H1 (cell line): ENCODE measurements around the gene TAGLN2. TPM values are rescaled to one million over a fixed set of nuclear protein-coding genes. Genes with fewer than 3 reads are reported as not detected.

Experiments
- HDAC6 ChIP-seq: IDR thresholded peaks from one replicate; pipeline ENCODE4 v1.7.1; 2012; ENCODE audit warnings: low read depth, mild to moderate bottlenecking, inconsistent platforms, low read length, moderate library complexity
- NRF1 ChIP-seq: IDR thresholded peaks from 2 replicates; pipeline ENCODE4 v1.6.1; 2011; ENCODE audit warnings: mild to moderate bottlenecking, low read depth, low read length, improper control_type of control experiment
- SIRT6 ChIP-seq: IDR thresholded peaks from one replicate; pipeline ENCODE4 v1.7.1; 2012; ENCODE audit warnings: low read length, inconsistent platforms
- SP1 ChIP-seq: IDR thresholded peaks from 2 replicates; pipeline ENCODE4 v1.6.1; 2011; ENCODE audit warnings: low read depth, low read length
- SRF ChIP-seq: IDR thresholded peaks from 2 replicates; pipeline ENCODE4 v1.6.1; 2011; ENCODE audit warnings: mild to moderate bottlenecking, low read depth, low read length, moderate library complexity
- TAF1 ChIP-seq: IDR thresholded peaks from 2 replicates; pipeline ENCODE4 v1.6.1; 2011; ENCODE audit warnings: mild to moderate bottlenecking, low read depth, low read length
- polyA plus RNA-seq, 7 experiments: library from polyadenylated mRNA; depleted of rRNA in 3 of 7; stranded (reverse) in 5 of 7; unstranded in 2 of 7; fragments of >200 nt in 5 of 7; fragments of 200-250 nt in 2 of 7; gene quantifications; 1 replicate in 5 of 7; 2 replicates in 1 of 7; 4 replicates in 1 of 7; pipeline versions ENCODE4 v1.2.1 to v1.2.3, GENCODE V29; 2011 to 2013; ENCODE audit warnings: missing spikeins in 2 of 7, mixed read lengths in 2 of 7
- total RNA-seq: library from RNA; stranded (reverse); fragmentation: NEBNext Ultra II Directional; extraction: Animal tissue kit (Norgen Biotek cat#: 25700); gene quantifications from 2 replicates; pipeline ENCODE4 v1.2.1, GENCODE V29; 2021
- TF ChIP-seq, protein P1 (sequence below): IDR thresholded peaks from 2 replicates; pipeline ENCODE4 v1.6.1; 2012; ENCODE audit warnings: inconsistent platforms

The TAGLN2 gene
- total and polyA plus RNA-seq, 2 of the 8 experiments (the other 6 are each of a cell fraction or from before 2014, with no cell fraction given) = 93.0 to 114 TPM

DNA sequence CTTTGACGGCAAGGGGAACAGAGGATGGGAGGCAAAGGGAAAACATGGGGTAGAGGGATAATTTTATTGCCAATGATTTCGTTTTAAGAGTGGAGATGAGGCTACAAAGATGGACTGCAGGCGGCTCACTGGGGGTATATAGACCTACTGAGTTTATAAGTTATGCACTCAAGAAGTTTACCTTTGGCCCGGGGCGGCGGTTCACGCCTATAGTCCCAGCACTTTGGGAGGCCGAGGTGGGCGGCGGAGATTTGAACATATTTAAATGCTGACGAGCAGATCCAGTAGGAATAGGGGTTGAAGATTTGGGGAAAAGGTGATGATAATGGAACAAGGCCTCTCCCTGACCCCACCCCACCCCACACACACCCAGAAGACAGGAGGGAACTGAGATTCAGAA is 36.9 kb upstream of the TAGLN2 start (continued):
- TF ChIP-seq, protein P1, sequence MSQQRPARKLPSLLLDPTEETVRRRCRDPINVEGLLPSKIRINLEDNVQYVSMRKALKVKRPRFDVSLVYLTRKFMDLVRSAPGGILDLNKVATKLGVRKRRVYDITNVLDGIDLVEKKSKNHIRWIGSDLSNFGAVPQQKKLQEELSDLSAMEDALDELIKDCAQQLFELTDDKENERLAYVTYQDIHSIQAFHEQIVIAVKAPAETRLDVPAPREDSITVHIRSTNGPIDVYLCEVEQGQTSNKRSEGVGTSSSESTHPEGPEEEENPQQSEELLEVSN = no peak
- TF ChIP-seq SIRT6 = no peak
- no peak for TF ChIP-seq TAF1
- no peak for TF ChIP-seq HDAC6
- no peak for TF ChIP-seq SP1
- no peak for TF ChIP-seq SRF
- TF ChIP-seq NRF1 = no peak
